GM12874 (cell line): Measurements from ENCODE around the gene SMKR1.

Experiments
- CTCF ChIP-seq: IDR thresholded peaks from 2 replicates; pipeline ENCODE4 v1.5.1; 2011; ENCODE audit warnings: low read depth, mild to moderate bottlenecking, control low read depth, low read length, moderate library complexity; ENCODE audit not compliant: insufficient read depth

SMKR1 gene

DNA sequence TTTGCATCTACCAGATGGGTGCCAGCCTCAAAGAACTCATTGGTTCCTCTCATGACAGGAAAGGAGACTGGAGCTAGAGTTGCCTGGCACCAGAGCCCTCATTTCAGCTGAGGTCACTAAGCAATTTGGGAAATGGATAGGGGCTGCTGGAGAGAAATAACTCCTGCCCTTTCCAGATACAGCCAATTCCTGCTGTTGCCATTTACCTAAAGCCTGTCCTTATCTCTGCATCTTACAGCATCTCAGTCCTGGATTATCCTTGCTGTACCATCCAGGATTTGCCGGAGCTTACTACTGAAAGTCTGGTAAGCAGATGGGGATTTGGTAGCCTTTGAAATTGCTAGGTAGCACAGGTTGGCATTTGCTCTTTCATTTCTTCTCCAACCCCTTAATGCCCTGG lies 31.9 kb upstream of the SMKR1 start:
- TF ChIP-seq CTCF: no peak

GRCh38 chr7:129471402-129471827 lies 30.9 kb upstream of the SMKR1 start:
- no peak for TF ChIP-seq CTCF

DNA sequence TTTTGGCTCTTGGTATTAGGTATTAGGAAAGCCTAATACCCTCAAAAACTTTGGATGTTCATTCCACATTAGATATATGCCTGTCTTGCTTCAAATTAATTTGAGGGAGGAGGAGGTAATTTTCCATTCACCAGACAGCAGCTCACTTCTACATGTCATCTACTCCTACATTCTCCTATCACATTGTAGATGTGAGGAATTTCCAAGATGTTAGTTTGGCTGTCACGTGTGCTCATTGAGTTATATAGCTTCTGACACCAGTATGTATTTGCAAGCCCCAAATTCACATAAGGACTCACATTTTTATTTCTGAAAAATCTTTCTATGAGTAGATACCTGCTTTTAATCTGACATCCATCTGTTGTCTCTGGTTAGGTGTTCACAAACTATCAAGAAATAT lies 22.5 kb upstream of the SMKR1 start:
- TF ChIP-seq CTCF: no peak

DNA sequence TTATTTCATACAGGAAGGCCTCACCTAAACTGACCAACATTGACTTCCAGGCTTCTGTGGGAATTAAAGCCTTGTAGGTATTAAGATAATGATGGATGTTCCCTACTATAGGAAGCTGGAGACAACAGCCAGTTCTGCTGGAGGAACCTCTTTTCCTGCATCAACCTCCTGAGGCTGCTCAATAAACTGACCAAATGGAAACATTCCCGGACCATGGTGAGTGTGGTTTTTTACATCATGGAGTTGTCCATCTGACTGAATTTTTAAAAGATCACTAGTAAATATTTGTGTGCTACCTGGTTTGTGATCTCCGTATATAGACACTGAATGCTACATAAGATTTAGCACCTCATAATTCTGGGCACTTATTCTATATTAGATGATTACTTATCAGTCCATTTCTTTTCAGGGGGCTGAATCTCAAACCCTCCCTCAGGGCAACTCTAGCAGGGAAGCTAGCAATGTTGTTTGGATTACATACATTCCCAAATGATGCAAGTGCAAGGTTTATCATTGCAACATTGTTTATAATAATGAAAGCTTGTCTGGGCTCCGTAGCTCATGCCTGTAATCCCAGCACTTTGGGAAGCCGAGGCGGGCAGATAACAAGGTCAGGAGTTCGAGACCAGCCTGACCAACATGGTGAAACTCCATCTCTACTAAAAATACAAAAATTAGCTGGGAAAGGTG lies 21.5 kb upstream of the SMKR1 start:
- TF ChIP-seq CTCF: no peak

DNA sequence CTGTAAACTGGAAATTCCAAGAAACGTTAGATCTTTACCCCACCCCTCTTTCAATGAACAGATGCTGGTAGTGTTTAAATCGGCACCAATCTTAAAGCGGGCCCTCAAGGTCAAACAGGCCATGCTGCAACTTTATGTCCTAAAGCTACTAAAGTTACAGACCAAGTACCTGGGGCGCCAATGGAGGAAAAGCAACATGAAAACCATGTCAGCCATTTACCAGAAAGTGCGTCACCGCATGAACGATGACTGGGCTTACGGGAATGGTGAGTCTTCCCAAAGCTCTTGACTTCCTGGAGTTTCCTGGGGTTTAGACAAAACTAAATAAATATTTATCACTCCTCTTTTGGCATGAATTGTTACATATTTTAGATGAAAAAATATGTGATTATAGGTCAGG lies 19.6 kb upstream of the SMKR1 start:
- TF ChIP-seq CTCF: no peak

GRCh38 chr7:129489491-129489890 lies 12.8 kb upstream of the SMKR1 start:
- no peak for TF ChIP-seq CTCF

GRCh38 chr7:129492391-129492790 lies 9.9 kb upstream of the SMKR1 start:
- TF ChIP-seq CTCF: no peak
